WTC11 (cell line): ENCODE data around the gene PCAT6. TPM values are rescaled to one million over a fixed set of nuclear protein-coding genes. Genes with fewer than 3 reads are reported as not detected.

Experiments
- ATAC-seq: fragments of 200-7000 bp; cut with Tn5 transposase; 2 replicates; pipeline ENCODE4 v1.10.0; 2021; ENCODE audit warnings: mild to moderate bottlenecking, moderate library complexity
- CTCF ChIA-PET: fragments of 300-600 bp; sonication (Branson Sonifier 250); formaldehyde crosslinking; loops from one replicate; lab custom pipeline; 2021; ENCODE audit warnings: antibody characterized with exemption; lab: Charles Lee
- POLR2A ChIA-PET: fragments of 350-600 bp; sonication (Branson Sonifier 250); formaldehyde crosslinking; loops from one replicate; lab custom pipeline; 2021; ENCODE audit warnings: antibody characterized with exemption; lab: Charles Lee
- DNase-seq: peaks from one replicate; pipeline ENCODE4 v3.0.0; 2021; ENCODE audit warnings: low spot score
- H3K27ac Mint-ChIP-seq: 2 replicates; pipeline ENCODE4 v1.8.0; 2021; ENCODE audit warnings: mixed read lengths
- H3K27me3 Mint-ChIP-seq: 2 replicates; pipeline ENCODE4 v1.8.0; 2021; ENCODE audit warnings: low read depth, mild to moderate bottlenecking, moderate library complexity, mixed read lengths
- H3K36me3 Mint-ChIP-seq: 2 replicates; pipeline ENCODE4 v1.8.0; 2021; ENCODE audit warnings: mixed read lengths
- H3K4me1 Mint-ChIP-seq: 2 replicates; pipeline ENCODE4 v1.8.0; 2022; ENCODE audit warnings: mixed read lengths
- H3K4me3 Mint-ChIP-seq: 2 replicates; pipeline ENCODE4 v1.8.0; 2021; ENCODE audit warnings: mild to moderate bottlenecking, moderate library complexity, mixed read lengths
- H3K9me3 Mint-ChIP-seq: 2 replicates; pipeline ENCODE4 v1.8.0; 2021; ENCODE audit warnings: mixed read lengths
- E2F4 ChIP-seq: sonication (generic); formaldehyde crosslinking; IDR thresholded peaks from 2 replicates; pipeline ENCODE4 v1.8.1; 2022; ENCODE audit warnings: low read depth, mild to moderate bottlenecking, moderate library complexity, missing genetic modification reagents, borderline replicate concordance
- E2F5 ChIP-seq: sonication (generic); formaldehyde crosslinking; IDR thresholded peaks from 2 replicates; pipeline ENCODE4 v1.8.1; 2022; ENCODE audit warnings: mild to moderate bottlenecking, moderate library complexity, missing genetic modification reagents
- ELF4 ChIP-seq: sonication (generic); formaldehyde crosslinking; IDR thresholded peaks from 2 replicates; pipeline ENCODE4 v1.8.1; 2022; ENCODE audit warnings: low read depth, mild to moderate bottlenecking, moderate library complexity, missing genetic modification reagents
- ESRRA ChIP-seq: sonication (generic); formaldehyde crosslinking; IDR thresholded peaks from 2 replicates; pipeline ENCODE4 v1.8.1; 2022; ENCODE audit warnings: mild to moderate bottlenecking, missing genetic modification reagents, borderline replicate concordance
- FOXJ3 ChIP-seq: sonication (generic); formaldehyde crosslinking; IDR thresholded peaks from 2 replicates; pipeline ENCODE4 v1.9.0; 2021; ENCODE audit warnings: missing genetic modification reagents, mild to moderate bottlenecking, borderline replicate concordance
- FOXK1 ChIP-seq: sonication (generic); formaldehyde crosslinking; IDR thresholded peaks from 2 replicates; pipeline ENCODE4 v1.8.0; 2022; ENCODE audit warnings: mild to moderate bottlenecking, moderate library complexity, missing genetic modification reagents
- FOXP1 ChIP-seq: sonication (generic); formaldehyde crosslinking; IDR thresholded peaks from 2 replicates; pipeline ENCODE4 v1.8.0; 2022; ENCODE audit warnings: missing genetic modification reagents, mild to moderate bottlenecking, moderate library complexity, borderline replicate concordance
- JUN ChIP-seq: sonication (generic); formaldehyde crosslinking; IDR thresholded peaks from 2 replicates; pipeline ENCODE4 v1.8.0; 2023; ENCODE audit warnings: mild to moderate bottlenecking, missing genetic modification reagents
- MAX ChIP-seq: sonication (generic); formaldehyde crosslinking; IDR thresholded peaks from 2 replicates; pipeline ENCODE4 v1.8.0; 2022; ENCODE audit warnings: mild to moderate bottlenecking, missing genetic modification reagents
- NR1H2 ChIP-seq: sonication (generic); formaldehyde crosslinking; IDR thresholded peaks from 2 replicates; pipeline ENCODE4 v1.9.0; 2021; ENCODE audit warnings: mild to moderate bottlenecking, moderate library complexity, missing genetic modification reagents
- OVOL2 ChIP-seq: fragments of 250-450 bp; sonication (Bioruptor Pico); IDR thresholded peaks from 2 replicates; pipeline ENCODE4 v1.9.0; 2021; ENCODE audit warnings: mild to moderate bottlenecking, borderline replicate concordance
- TEAD4 ChIP-seq: sonication (generic); formaldehyde crosslinking; IDR thresholded peaks from 2 replicates; pipeline ENCODE4 v1.8.0; 2022; ENCODE audit warnings: mild to moderate bottlenecking, missing genetic modification reagents
- TP53 ChIP-seq: sonication (generic); formaldehyde crosslinking; IDR thresholded peaks from 2 replicates; pipeline ENCODE4 v1.8.1; 2023; ENCODE audit warnings: mild to moderate bottlenecking, missing genetic modification reagents
- ZNF121 ChIP-seq: sonication (generic); formaldehyde crosslinking; IDR thresholded peaks from 2 replicates; pipeline ENCODE4 v1.8.0; 2023; ENCODE audit warnings: missing genetic modification reagents
- ZNF425 ChIP-seq: fragments of 250-450 bp; sonication (Bioruptor Pico); conservative IDR thresholded peaks from 2 replicates; pipeline ENCODE4 v1.9.0; 2021; ENCODE audit warnings: mild to moderate bottlenecking
- total RNA-seq: library from RNA; stranded (reverse); gene quantifications from 3 replicates; pipeline ENCODE4 v1.2.3, GENCODE V29; 2021
- TF ChIP-seq, protein P1 (sequence below): sonication (generic); formaldehyde crosslinking; IDR thresholded peaks from 2 replicates; pipeline ENCODE4 v1.8.1; 2023; ENCODE audit warnings: mild to moderate bottlenecking, missing genetic modification reagents, moderate library complexity
- TF ChIP-seq, protein P2 (sequence below): sonication (generic); formaldehyde crosslinking; IDR thresholded peaks from 2 replicates; pipeline ENCODE4 v1.8.0; 2022; ENCODE audit warnings: mild to moderate bottlenecking, missing genetic modification reagents
- TF ChIP-seq, protein P3 (sequence below): sonication (generic); formaldehyde crosslinking; IDR thresholded peaks from 2 replicates; pipeline ENCODE4 v1.8.0; 2022; ENCODE audit warnings: mild to moderate bottlenecking, missing genetic modification reagents
- TF ChIP-seq, protein P4 (sequence below): fragments of 200-600 bp; IDR thresholded peaks from 2 replicates; pipeline ENCODE4 v1.8.0; 2022; ENCODE audit warnings: antibody characterized with exemption

PCAT6 gene
- total RNA-seq, 1 experiment from 2014 or later = 11.7 TPM

DNA sequence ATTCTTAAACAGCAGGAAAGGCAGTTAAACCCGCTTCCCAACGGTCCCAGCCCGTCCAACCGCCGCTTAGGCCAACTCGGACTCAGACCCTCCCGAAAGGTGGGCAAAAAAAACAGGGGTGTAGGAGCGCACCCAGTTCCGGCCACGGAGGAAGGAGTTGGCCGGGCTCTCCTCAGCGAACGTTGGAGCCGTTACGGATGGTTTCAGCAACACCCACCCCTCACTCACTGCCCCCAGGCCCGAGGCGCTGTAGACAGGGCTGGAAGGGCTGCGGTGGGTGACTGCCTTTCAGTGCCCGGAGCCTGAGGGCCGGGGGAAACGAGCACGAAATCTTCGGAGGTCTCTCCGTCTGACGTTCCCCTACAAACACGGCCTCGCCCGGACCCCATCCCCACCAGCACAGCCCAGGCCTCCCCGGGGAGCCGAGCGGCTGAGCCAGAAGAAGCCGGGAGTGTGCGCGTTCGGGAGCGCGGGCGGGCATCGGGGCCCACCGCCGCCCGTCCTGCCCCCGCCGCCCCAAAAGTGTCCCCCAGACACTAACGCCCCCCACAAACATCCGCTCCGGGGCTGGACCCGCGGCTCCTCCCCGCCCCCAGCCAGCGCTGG, 3.8 kb upstream of the PCAT6 start (continued):
- TF ChIP-seq, protein P1, sequence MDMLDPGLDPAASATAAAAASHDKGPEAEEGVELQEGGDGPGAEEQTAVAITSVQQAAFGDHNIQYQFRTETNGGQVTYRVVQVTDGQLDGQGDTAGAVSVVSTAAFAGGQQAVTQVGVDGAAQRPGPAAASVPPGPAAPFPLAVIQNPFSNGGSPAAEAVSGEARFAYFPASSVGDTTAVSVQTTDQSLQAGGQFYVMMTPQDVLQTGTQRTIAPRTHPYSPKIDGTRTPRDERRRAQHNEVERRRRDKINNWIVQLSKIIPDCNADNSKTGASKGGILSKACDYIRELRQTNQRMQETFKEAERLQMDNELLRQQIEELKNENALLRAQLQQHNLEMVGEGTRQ = 0 out of 2 replicates have a peak, but pooled peaks have one; percentile 9

DNA sequence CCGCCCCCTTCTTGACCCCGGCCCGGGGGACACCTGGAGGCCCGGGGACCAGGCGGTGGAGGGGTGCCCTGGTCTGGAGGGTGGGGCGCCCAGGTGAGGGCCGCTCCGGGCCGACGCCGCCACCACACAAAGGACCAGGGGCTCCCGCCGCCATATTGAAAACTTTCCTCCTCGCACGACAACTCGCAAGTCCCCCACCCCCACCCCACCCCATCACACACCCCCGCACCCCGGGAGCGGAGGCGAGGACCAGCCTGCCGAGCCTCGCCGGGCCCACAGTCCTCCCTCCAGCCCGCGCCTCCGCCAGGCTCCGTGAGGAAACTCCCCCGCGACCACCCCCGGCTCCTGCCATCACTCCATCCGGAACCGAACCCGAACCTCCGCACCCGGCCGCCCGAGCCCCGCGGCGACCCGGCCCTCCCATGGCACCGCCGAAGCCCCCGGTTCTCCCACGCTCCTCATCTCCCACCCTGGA, 3.3 kb upstream of the PCAT6 start:
- Mint-ChIP-seq H3K9me3 (no peaks in the 10 kb centered on the region), H3K4me1 (peaks cover 64% of the 10 kb centered on the region), H3K4me3 (peak overlapping the region; percentile 80), H3K27me3 (peaks cover 3% of the 10 kb centered on the region), H3K36me3 (no peaks in the 10 kb centered on the region), H3K27ac (no peak overlapping the region)
- ChIA-PET POLR2A (interaction anchor here (0.5 to 1.2 kb wide), 8 partner anchors 11 to 199 kb away, joined by 3 to 8 read pairs (median 4); partner anchors contain the start of genes KLHL12, RABIF and TMEM183A), CTCF (interaction anchor here (0.7 kb wide), 1 partner anchor 53 kb away, joined by 3 read pairs; no protein-coding TSS in a partner anchor)
- peak; percentile 36 for DNase-seq
- no peak for TF ChIP-seq JUN (CRISPR knock-in tag)
- TF ChIP-seq, protein P2, sequence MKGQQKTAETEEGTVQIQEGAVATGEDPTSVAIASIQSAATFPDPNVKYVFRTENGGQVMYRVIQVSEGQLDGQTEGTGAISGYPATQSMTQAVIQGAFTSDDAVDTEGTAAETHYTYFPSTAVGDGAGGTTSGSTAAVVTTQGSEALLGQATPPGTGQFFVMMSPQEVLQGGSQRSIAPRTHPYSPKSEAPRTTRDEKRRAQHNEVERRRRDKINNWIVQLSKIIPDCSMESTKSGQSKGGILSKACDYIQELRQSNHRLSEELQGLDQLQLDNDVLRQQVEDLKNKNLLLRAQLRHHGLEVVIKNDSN (CRISPR knock-in tag) = 0 out of 2 replicates have a peak, but pooled peaks have one; percentile 14
- TF ChIP-seq, all 79 proteins: peak for 1
- no peak for ATAC-seq

- no peak for ATAC-seq
- Mint-ChIP-seq H3K4me3 (peak within 1 kb of the TSS; percentile 80), H3K27me3 (peaks cover 3% of the 10 kb centered on the region), H3K9me3 (no peaks in the 10 kb centered on the region), H3K36me3 (no peaks in the 10 kb centered on the region), H3K27ac (peak within 1 kb of the TSS; percentile 95), H3K4me1 (peaks cover 64% of the 10 kb centered on the region)
- DNase-seq = peak; percentile 76
- POLR2A ChIA-PET = interaction anchor here (0.5 to 1.2 kb wide), 8 partner anchors 12 to 199 kb away, joined by 3 to 8 read pairs (median 4); partner anchors contain the start of genes KLHL12, RABIF and TMEM183A
- CTCF ChIA-PET = interaction anchor here (0.7 kb wide), 1 partner anchor 52 kb away, joined by 3 read pairs; no protein-coding TSS in a partner anchor
- TF ChIP-seq FOXJ3 (no peak), ZNF121 (no peak), FOXP1 (CRISPR knock-in tag) (peak; percentile 88), ZNF425 (CRISPR knock-in tag) (no peak), ELF4 (CRISPR knock-in tag) (no peak; the same call in 1 of the 2 replicates), OVOL2 (CRISPR knock-in tag) (no peak), TEAD4 (CRISPR knock-in tag) (no peak), E2F5 (CRISPR knock-in tag) (peak; percentile 76), NR1H2 (no peak), FOXK1 (peak; percentile 98), E2F4 (peak; percentile 78), ESRRA (0 out of 2 replicates have a peak, but pooled peaks have one; percentile 45), MAX (peak; percentile 36; the same call in 1 of the 2 replicates), TP53 (no peak)
- TF ChIP-seq, protein P3, sequence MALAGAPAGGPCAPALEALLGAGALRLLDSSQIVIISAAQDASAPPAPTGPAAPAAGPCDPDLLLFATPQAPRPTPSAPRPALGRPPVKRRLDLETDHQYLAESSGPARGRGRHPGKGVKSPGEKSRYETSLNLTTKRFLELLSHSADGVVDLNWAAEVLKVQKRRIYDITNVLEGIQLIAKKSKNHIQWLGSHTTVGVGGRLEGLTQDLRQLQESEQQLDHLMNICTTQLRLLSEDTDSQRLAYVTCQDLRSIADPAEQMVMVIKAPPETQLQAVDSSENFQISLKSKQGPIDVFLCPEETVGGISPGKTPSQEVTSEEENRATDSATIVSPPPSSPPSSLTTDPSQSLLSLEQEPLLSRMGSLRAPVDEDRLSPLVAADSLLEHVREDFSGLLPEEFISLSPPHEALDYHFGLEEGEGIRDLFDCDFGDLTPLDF (CRISPR knock-in tag) = 0 out of 2 replicates have a peak, but pooled peaks have one; percentile 63
- TF ChIP-seq, protein P4, sequence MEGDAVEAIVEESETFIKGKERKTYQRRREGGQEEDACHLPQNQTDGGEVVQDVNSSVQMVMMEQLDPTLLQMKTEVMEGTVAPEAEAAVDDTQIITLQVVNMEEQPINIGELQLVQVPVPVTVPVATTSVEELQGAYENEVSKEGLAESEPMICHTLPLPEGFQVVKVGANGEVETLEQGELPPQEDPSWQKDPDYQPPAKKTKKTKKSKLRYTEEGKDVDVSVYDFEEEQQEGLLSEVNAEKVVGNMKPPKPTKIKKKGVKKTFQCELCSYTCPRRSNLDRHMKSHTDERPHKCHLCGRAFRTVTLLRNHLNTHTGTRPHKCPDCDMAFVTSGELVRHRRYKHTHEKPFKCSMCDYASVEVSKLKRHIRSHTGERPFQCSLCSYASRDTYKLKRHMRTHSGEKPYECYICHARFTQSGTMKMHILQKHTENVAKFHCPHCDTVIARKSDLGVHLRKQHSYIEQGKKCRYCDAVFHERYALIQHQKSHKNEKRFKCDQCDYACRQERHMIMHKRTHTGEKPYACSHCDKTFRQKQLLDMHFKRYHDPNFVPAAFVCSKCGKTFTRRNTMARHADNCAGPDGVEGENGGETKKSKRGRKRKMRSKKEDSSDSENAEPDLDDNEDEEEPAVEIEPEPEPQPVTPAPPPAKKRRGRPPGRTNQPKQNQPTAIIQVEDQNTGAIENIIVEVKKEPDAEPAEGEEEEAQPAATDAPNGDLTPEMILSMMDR = no peak
Measured at GRCh38 chr1:202807926-202808757, 2.6 kb upstream of the PCAT6 start, which contains the start of gene KDM5B. Gene KDM5B (minus strand): TSS chr1:202808421. CDS start chr1:202808305, 116 bp downstream.
